Upper lobe of right lung (tissue), 1 donor: ENCODE data around the gene BMF. TPM values are rescaled to one million over a fixed set of nuclear protein-coding genes. Genes with fewer than 3 reads are reported as not detected.

ENCODE experiments used
- ATAC-seq: fragments of 200-7000 bp; cut with Tn5 transposase; one replicate; pipeline ENCODE4 v1.9.1; 2020; ENCODE audit warnings: mild to moderate bottlenecking, moderate library complexity
- DNase-seq: peaks from one replicate; pipeline ENCODE4 v3.0.0-alpha.2; 2020
- H3K27ac ChIP-seq: fragments of 200-600 bp; one replicate; pipeline ENCODE4 v1.8.0; 2022
- H3K27me3 ChIP-seq: fragments of 200-600 bp; one replicate; pipeline ENCODE4 v1.8.0; 2022; ENCODE audit warnings: mild to moderate bottlenecking
- H3K36me3 ChIP-seq: fragments of 200-600 bp; one replicate; pipeline ENCODE4 v1.8.0; 2022
- H3K4me1 ChIP-seq: fragments of 200-600 bp; one replicate; pipeline ENCODE4 v1.8.0; 2022
- H3K4me3 ChIP-seq: fragments of 200-600 bp; one replicate; pipeline ENCODE4 v1.8.0; 2022; ENCODE audit warnings: mild to moderate bottlenecking
- H3K9me3 ChIP-seq: fragments of 200-600 bp; one replicate; pipeline ENCODE4 v1.8.0; 2022
- intact Hi-C: fragments of 100-400 bp; cut with DNase I; formaldehyde crosslinking; loops from one replicate; pipeline ENCODE4 v1.11.0; 2022
- total RNA-seq: library from RNA; stranded (reverse); fragmentation: NEBNext Ultra II Directional; extraction: Animal tissue kit (Norgen Biotek cat#: 25700); gene quantifications from one replicate; pipeline ENCODE4 v1.2.1, GENCODE V29; 2021
- TF ChIP-seq, protein P1 (sequence below): fragments of 200-600 bp; IDR thresholded peaks from one replicate; pipeline ENCODE4 v1.8.0; 2022; ENCODE audit warnings: antibody characterized with exemption
- donor health status: DM: no; HTN: yes; CAD: no; lungs with severe emphysema.

Gene BMF
- total RNA-seq, 1 donor from 2014 or later = 15.4 TPM

DNA sequence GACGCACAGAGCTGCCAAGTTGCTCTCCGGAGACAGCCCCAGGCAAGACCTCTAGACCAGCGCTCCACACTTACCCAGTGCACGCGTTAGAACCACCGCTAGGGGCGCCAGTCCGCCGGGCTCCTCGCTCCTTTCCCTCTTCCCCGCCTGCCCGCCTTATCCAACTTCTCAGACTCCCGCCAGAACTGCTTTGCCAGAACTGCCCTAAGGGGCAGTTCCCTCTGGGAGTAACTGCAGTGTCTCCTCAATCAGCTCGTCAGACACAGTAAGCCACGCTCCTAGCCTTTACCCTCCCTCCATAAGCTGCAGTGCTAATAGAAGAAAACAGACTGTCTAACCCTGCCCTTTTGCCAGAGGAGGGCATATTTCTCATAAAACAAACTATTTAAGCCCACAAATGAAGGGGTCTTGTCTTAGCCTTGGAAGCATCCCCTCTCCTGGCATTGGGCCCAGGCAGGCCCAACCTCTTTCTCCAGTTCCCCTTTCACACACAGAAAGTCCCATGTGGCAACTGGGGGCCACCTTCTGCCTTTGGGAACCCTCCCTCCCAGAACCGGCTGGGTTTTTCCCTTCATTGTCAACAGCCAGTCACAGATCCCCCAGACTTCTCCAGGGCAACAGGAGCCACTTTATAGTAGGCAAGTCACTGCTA lies 3.7 kb downstream of the BMF start:
- peak; percentile 60 for ATAC-seq

GRCh38 chr15:40104296-40104864 lies 4.3 kb downstream of the BMF start:
- no peak overlapping the region for H3K4me3 ChIP-seq
- intact Hi-C loops = no loop called here

More for the DNA sequence above, 3.7 kb downstream of the BMF start:
- no peak overlapping the region for H3K4me3 ChIP-seq
- no peaks in the 10 kb centered on the region for H3K36me3 ChIP-seq
- peak overlapping the region; percentile 66 for H3K27ac ChIP-seq
- TF ChIP-seq, protein P1, sequence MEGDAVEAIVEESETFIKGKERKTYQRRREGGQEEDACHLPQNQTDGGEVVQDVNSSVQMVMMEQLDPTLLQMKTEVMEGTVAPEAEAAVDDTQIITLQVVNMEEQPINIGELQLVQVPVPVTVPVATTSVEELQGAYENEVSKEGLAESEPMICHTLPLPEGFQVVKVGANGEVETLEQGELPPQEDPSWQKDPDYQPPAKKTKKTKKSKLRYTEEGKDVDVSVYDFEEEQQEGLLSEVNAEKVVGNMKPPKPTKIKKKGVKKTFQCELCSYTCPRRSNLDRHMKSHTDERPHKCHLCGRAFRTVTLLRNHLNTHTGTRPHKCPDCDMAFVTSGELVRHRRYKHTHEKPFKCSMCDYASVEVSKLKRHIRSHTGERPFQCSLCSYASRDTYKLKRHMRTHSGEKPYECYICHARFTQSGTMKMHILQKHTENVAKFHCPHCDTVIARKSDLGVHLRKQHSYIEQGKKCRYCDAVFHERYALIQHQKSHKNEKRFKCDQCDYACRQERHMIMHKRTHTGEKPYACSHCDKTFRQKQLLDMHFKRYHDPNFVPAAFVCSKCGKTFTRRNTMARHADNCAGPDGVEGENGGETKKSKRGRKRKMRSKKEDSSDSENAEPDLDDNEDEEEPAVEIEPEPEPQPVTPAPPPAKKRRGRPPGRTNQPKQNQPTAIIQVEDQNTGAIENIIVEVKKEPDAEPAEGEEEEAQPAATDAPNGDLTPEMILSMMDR = peak; percentile 97
- DNase-seq = peak; percentile 94
- no peaks in the 10 kb centered on the region for H3K9me3 ChIP-seq
- H3K27me3 ChIP-seq = no peaks in the 10 kb centered on the region
- intact Hi-C loops = no loop called here
- H3K4me1 ChIP-seq = peaks cover 75% of the 10 kb centered on the region

GRCh38 chr15:40103864-40104271 lies 4.8 kb downstream of the BMF start:
- H3K27me3 ChIP-seq = no peaks in the 10 kb centered on the region
- H3K4me1 ChIP-seq = peaks cover 86% of the 10 kb centered on the region
- ATAC-seq (no peak), DNase-seq (no peak)
- no peak overlapping the region for H3K4me3 ChIP-seq
- H3K9me3 ChIP-seq = no peaks in the 10 kb centered on the region
- no peaks in the 10 kb centered on the region for H3K36me3 ChIP-seq
- TF ChIP-seq, protein P1 = no peak
- intact Hi-C loops = no loop called here
- H3K27ac ChIP-seq = peak overlapping the region; percentile 91

More at GRCh38 chr15:40104296-40104864, 4.3 kb downstream of the BMF start:
- ATAC-seq (no peak), DNase-seq (no peak)
- no peaks in the 10 kb centered on the region for H3K36me3 ChIP-seq
- TF ChIP-seq, protein P1 = no peak
- no peak overlapping the region for H3K27ac ChIP-seq
- peaks cover 81% of the 10 kb centered on the region for H3K4me1 ChIP-seq
- no peaks in the 10 kb centered on the region for H3K9me3 ChIP-seq
- H3K27me3 ChIP-seq = no peaks in the 10 kb centered on the region

- Histone ChIP-seq H3K4me1 (peaks cover 93% of the 10 kb centered on the region), H3K4me3 (no peak overlapping the region)
- peak; percentile 69 for ATAC-seq
These were observed 5.5 kb downstream of the BMF start for GRCh38 chr15:40102897-40103858.

More at GRCh38 chr15:40102897-40103858, 5.5 kb downstream of the BMF start:
- Histone ChIP-seq H3K27ac (peak overlapping the region; percentile 91), H3K9me3 (no peaks in the 10 kb centered on the region), H3K27me3 (no peaks in the 10 kb centered on the region), H3K36me3 (no peaks in the 10 kb centered on the region)
- peak; percentile 92 for DNase-seq
- TF ChIP-seq, protein P1 = no peak
- intact Hi-C loops = no loop called here
